HFFc6 (cell line): ENCODE data around the gene GOLGA6L1. TPM values are rescaled to one million over a fixed set of nuclear protein-coding genes. Genes with fewer than 3 reads are reported as not detected.
"Not testable (repeated sequence)": the region's sequence is repeated elsewhere in the genome, so short reads cannot be mapped to it uniquely, and the experiment has no call there.

Experiments
- DNase-seq: peaks from one replicate; pipeline ENCODE4 v3.0.0-alpha.2; 2018
- H3K27ac Mint-ChIP-seq: 2 replicates; pipeline ENCODE4 v1.8.0; 2020; ENCODE audit warnings: mild to moderate bottlenecking, mixed read lengths
- H3K27me3 Mint-ChIP-seq: 2 replicates; pipeline ENCODE4 v1.8.0; 2021; ENCODE audit warnings: mild to moderate bottlenecking, moderate library complexity, mixed read lengths; ENCODE audit not compliant: insufficient read depth
- H3K36me3 Mint-ChIP-seq: 2 replicates; pipeline ENCODE4 v1.8.0; 2021; ENCODE audit warnings: low read depth, mixed read lengths
- H3K4me1 Mint-ChIP-seq: 2 replicates; pipeline ENCODE4 v1.8.0; 2020; ENCODE audit warnings: low read depth, mixed read lengths
- H3K4me3 Mint-ChIP-seq: 2 replicates; pipeline ENCODE4 v1.8.0; 2020; ENCODE audit warnings: mild to moderate bottlenecking, moderate library complexity, mixed read lengths
- H3K9me3 Mint-ChIP-seq: 2 replicates; pipeline ENCODE4 v1.8.0; 2020; ENCODE audit warnings: mild to moderate bottlenecking, mixed read lengths
- CTCF ChIP-seq: fragments of 200-600 bp; sonication (generic); IDR thresholded peaks from 2 replicates; pipeline ENCODE4 v1.5.0; 2021; ENCODE audit warnings: antibody characterized with exemption, mild to moderate bottlenecking
- total RNA-seq, 6 experiments: library from RNA; stranded (reverse); fragmentation: NEBNext Ultra II Directional; extraction: Animal tissue kit (Norgen Biotek cat#: 25700); gene quantifications; 2 replicates in 1 of 6; 3 replicates in 5 of 6; pipeline ENCODE4 v1.2.3, GENCODE V29; 2021

GOLGA6L1 gene
- total RNA-seq, 6 experiments from 2014 or later = not detected

GRCh38 chr15:23095796-23096195, 40.8 kb downstream of the GOLGA6L1 start:
- H3K27ac Mint-ChIP-seq = no peak overlapping the region
- TF ChIP-seq CTCF = no peak
- no peaks in the 10 kb centered on the region for H3K4me1 Mint-ChIP-seq
- H3K27me3 Mint-ChIP-seq = peaks cover 6% of the 10 kb centered on the region
- no peak for DNase-seq
- no peaks in the 10 kb centered on the region for H3K36me3 Mint-ChIP-seq
- H3K4me3 Mint-ChIP-seq = no peak overlapping the region
- H3K9me3 Mint-ChIP-seq = peaks cover 3% of the 10 kb centered on the region; the same call in 1 of the 2 replicates

- no peak for DNase-seq
- Mint-ChIP-seq H3K4me3 (no peak overlapping the region), H3K9me3 (no peaks in the 10 kb centered on the region), H3K4me1 (no peaks in the 10 kb centered on the region), H3K27me3 (peaks cover 1% of the 10 kb centered on the region), H3K27ac (no peak overlapping the region), H3K36me3 (no peaks in the 10 kb centered on the region)
- TF ChIP-seq CTCF = no peak
Measured at GRCh38 chr15:23083115-23083514, 53.5 kb downstream of the GOLGA6L1 start.

- DNase-seq, H3K36me3 Mint-ChIP-seq, H3K27ac Mint-ChIP-seq, H3K4me1 Mint-ChIP-seq, H3K4me3 Mint-ChIP-seq, H3K9me3 Mint-ChIP-seq, H3K27me3 Mint-ChIP-seq: not testable (repeated sequence)
Measured at GRCh38 chr15:23081996-23082737, 54.5 kb downstream of the GOLGA6L1 start.

GRCh38 chr15:23081271-23081670, 55.4 kb downstream of the GOLGA6L1 start:
- H3K36me3 Mint-ChIP-seq = no peaks in the 10 kb centered on the region
- H3K4me3 Mint-ChIP-seq = no peak overlapping the region
- no peaks in the 10 kb centered on the region for H3K9me3 Mint-ChIP-seq

GRCh38 chr15:23079766-23080165, 56.9 kb downstream of the GOLGA6L1 start:
- no peaks in the 10 kb centered on the region for H3K36me3 Mint-ChIP-seq
- no peak for TF ChIP-seq CTCF
- no peak overlapping the region for H3K4me3 Mint-ChIP-seq
- H3K4me1 Mint-ChIP-seq = no peaks in the 10 kb centered on the region
- no peak overlapping the region for H3K27ac Mint-ChIP-seq
- no peaks in the 10 kb centered on the region for H3K9me3 Mint-ChIP-seq
- DNase-seq = no peak
- peaks cover 4% of the 10 kb centered on the region for H3K27me3 Mint-ChIP-seq

More at GRCh38 chr15:23081271-23081670, 55.4 kb downstream of the GOLGA6L1 start:
- no peak for TF ChIP-seq CTCF
- no peak for DNase-seq
- Mint-ChIP-seq H3K27ac (no peak overlapping the region), H3K4me1 (no peaks in the 10 kb centered on the region), H3K27me3 (peaks cover 5% of the 10 kb centered on the region)

Other genes starting within 250 kb of the GOLGA6L1 start
- 100 to 1,000 TPM; 122 to 142 (median 131) TPM for gene CYFIP1, start 156.5 kb downstream of the GOLGA6L1 start, total RNA-seq
- 10 to 100 TPM; 11.7 to 13.8 (median 13.1) TPM for gene TUBGCP5, start 97.3 kb downstream of the GOLGA6L1 start, total RNA-seq
- not detected for gene GOLGA6L26, start 197.4 kb upstream of the GOLGA6L1 start, total RNA-seq
- under 1 TPM in 1 of 6 experiments, not detected in 5; 0.08 TPM for gene GOLGA8S, start 217.9 kb upstream of the GOLGA6L1 start, total RNA-seq